PC-9 (cell line): Measurements from ENCODE around the gene MYO18A. TPM values are rescaled to one million over a fixed set of nuclear protein-coding genes. Genes with fewer than 3 reads are reported as not detected.

ENCODE experiments used
- BruUV-seq: library from RNA; stranded (reverse); fragments of 400-500 nt; replicated peaks from 2 replicates; lab custom pipeline; 2021; lab: Mats Ljungman, UMichigan
- CTCF ChIA-PET: fragments of 300-600 bp; sonication (Branson Sonifier 250); formaldehyde crosslinking; loops from one replicate; lab custom pipeline; 2022; ENCODE audit warnings: antibody characterized with exemption; lab: Charles Lee
- POLR2A ChIA-PET: fragments of 300-600 bp; sonication (Branson Sonifier 250); formaldehyde crosslinking; loops from one replicate; lab custom pipeline; 2022; ENCODE audit warnings: antibody characterized with exemption; ENCODE audit not compliant: unreplicated experiment; lab: Charles Lee
- DNase-seq, 2 experiments: peaks; one replicate each; pipeline versions ENCODE4 v3.0.0 to v3.0.0-alpha.2; 2015 to 2022; ENCODE audit warnings: mixed read lengths in 1 of 2
- H2AFZ ChIP-seq: fragments of 200-600 bp; sonication (generic); 2 replicates; pipeline ENCODE4 v1.8.1; 2017; ENCODE audit warnings: antibody characterized with exemption
- H3F3A ChIP-seq: fragments of 200-600 bp; sonication (generic); 2 replicates; pipeline ENCODE4 v1.8.1; 2017; ENCODE audit warnings: antibody characterized with exemption, mild to moderate bottlenecking, low read depth; ENCODE audit not compliant: insufficient read depth
- H3K27ac ChIP-seq: fragments of 200-600 bp; sonication (generic); 2 replicates; pipeline ENCODE4 v1.6.1; 2016; ENCODE audit warnings: mixed run types
- H3K27me3 ChIP-seq: fragments of 200-600 bp; sonication (generic); 2 replicates; pipeline ENCODE4 v1.6.1; 2016; ENCODE audit warnings: low read depth, mixed run types; ENCODE audit not compliant: insufficient read depth
- H3K36me3 ChIP-seq: fragments of 200-600 bp; sonication (generic); 2 replicates; pipeline ENCODE4 v1.6.1; 2016; ENCODE audit warnings: low read depth, mixed run types
- H3K4me1 ChIP-seq: fragments of 200-600 bp; sonication (generic); replicated peaks from 2 replicates; pipeline ENCODE4 v1.6.1; 2016; ENCODE audit warnings: mixed run types; ENCODE audit not compliant: insufficient read depth
- H3K4me2 ChIP-seq: fragments of 200-600 bp; sonication (generic); 2 replicates; pipeline ENCODE4 v1.6.1; 2017; ENCODE audit warnings: mixed run types
- H3K4me3 ChIP-seq: fragments of 200-600 bp; sonication (generic); 2 replicates; pipeline ENCODE4 v1.6.1; 2016; ENCODE audit warnings: mixed run types
- H3K79me2 ChIP-seq: fragments of 200-600 bp; sonication (generic); 2 replicates; pipeline ENCODE4 v1.6.1; 2017; ENCODE audit warnings: low read depth, mixed run types
- H3K9me2 ChIP-seq: fragments of 200-600 bp; sonication (generic); 2 replicates; pipeline ENCODE4 v1.8.1; 2017; ENCODE audit warnings: mild to moderate bottlenecking; ENCODE audit not compliant: insufficient read depth
- H3K9me3 ChIP-seq: fragments of 200-600 bp; sonication (generic); 2 replicates; pipeline ENCODE4 v1.8.1; 2016; ENCODE audit warnings: low read depth; ENCODE audit not compliant: insufficient read depth
- H4K20me1 ChIP-seq: fragments of 200-600 bp; sonication (generic); 2 replicates; pipeline ENCODE4 v1.8.1; 2017; ENCODE audit not compliant: insufficient read depth
- CTCF ChIP-seq: fragments of 200-600 bp; sonication (generic); conservative IDR thresholded peaks from 2 replicates; pipeline ENCODE4 v1.6.1; 2017; ENCODE audit warnings: mixed run types, antibody characterized with exemption, mild to moderate bottlenecking, moderate library complexity
- EZH2 ChIP-seq: fragments of 200-600 bp; sonication (generic); IDR thresholded peaks from 2 replicates; pipeline ENCODE4 v1.8.0; 2017; ENCODE audit warnings: antibody characterized with exemption, low read depth
- intact Hi-C: fragments of 100-400 bp; cut with micrococcal nuclease; formaldehyde crosslinking; loops from one replicate; pipeline ENCODE4 v1.10.0; 2022; ENCODE audit not compliant: unreplicated experiment
- total RNA-seq: library from RNA; stranded (reverse); gene quantifications from 2 replicates; pipeline ENCODE4 v1.2.3, GENCODE V29; 2021

MYO18A gene
- total RNA-seq, 1 experiment from 2014 or later: 150 TPM

- Histone ChIP-seq H3K27ac (no peak overlapping the region), H3K9me3 (no peaks in the 10 kb centered on the region), H3K4me2 (no peak overlapping the region), H3K36me3 (peaks cover 24% of the 10 kb centered on the region), H3K4me1 (peaks cover 19% of the 10 kb centered on the region), H3K27me3 (no peaks in the 10 kb centered on the region), H3K4me3 (no peak overlapping the region), H3K9me2 (no peaks in the 10 kb centered on the region), H3K79me2 (peaks cover 93% of the 10 kb centered on the region), H2AFZ (no peak overlapping the region), H4K20me1 (peaks cover 10% of the 10 kb centered on the region; the same call in 1 of the 2 replicates), H3F3A (peaks cover 10% of the 10 kb centered on the region; the same call in 1 of the 2 replicates)
- no TSS peak for BruUV-seq
- DNase-seq: no peak
- ChIA-PET POLR2A (no interaction called here), CTCF (no interaction called here)
- intact Hi-C loops: no loop called here
- TF ChIP-seq CTCF: no peak
- TF ChIP-seq EZH2: no peak
Measured at GRCh38 chr17:29165800-29166506, 14.2 kb downstream of the MYO18A start.

- Histone ChIP-seq H3K27me3 (no peaks in the 10 kb centered on the region), H3K4me2 (no peak overlapping the region), H2AFZ (no peak overlapping the region), H4K20me1 (peaks cover 7% of the 10 kb centered on the region; the same call in 1 of the 2 replicates), H3K9me3 (no peaks in the 10 kb centered on the region), H3K79me2 (peaks cover 93% of the 10 kb centered on the region), H3F3A (peaks cover 15% of the 10 kb centered on the region; the same call in 1 of the 2 replicates), H3K4me3 (no peak overlapping the region), H3K27ac (no peak overlapping the region), H3K4me1 (peaks cover 26% of the 10 kb centered on the region), H3K9me2 (no peaks in the 10 kb centered on the region), H3K36me3 (peaks cover 24% of the 10 kb centered on the region)
- no peak for TF ChIP-seq CTCF
- TF ChIP-seq EZH2: no peak
- no TSS peak for BruUV-seq
- intact Hi-C loops: no loop called here
- DNase-seq: no peak
- ChIA-PET CTCF (interaction anchor here (1.9 kb wide), 1 partner anchor 15 kb away, joined by 4 read pairs; no protein-coding TSS in a partner anchor), POLR2A (no interaction called here)
Measured at GRCh38 chr17:29165261-29165660, 14.9 kb downstream of the MYO18A start.

- POLR2A ChIA-PET: no interaction called here
- Histone ChIP-seq H3K27ac (no peak overlapping the region), H4K20me1 (peaks cover 7% of the 10 kb centered on the region; the same call in 1 of the 2 replicates), H3K4me2 (no peak overlapping the region), H2AFZ (no peak overlapping the region), H3F3A (peaks cover 22% of the 10 kb centered on the region; the same call in 1 of the 2 replicates), H3K79me2 (peaks cover 94% of the 10 kb centered on the region), H3K27me3 (no peaks in the 10 kb centered on the region), H3K9me2 (no peaks in the 10 kb centered on the region), H3K4me3 (no peak overlapping the region), H3K9me3 (no peaks in the 10 kb centered on the region), H3K36me3 (peaks cover 24% of the 10 kb centered on the region), H3K4me1 (peaks cover 35% of the 10 kb centered on the region)
- intact Hi-C loops: no loop called here
- no peak for DNase-seq
- TF ChIP-seq EZH2: no peak
- TF ChIP-seq CTCF: no peak
- BruUV-seq: no TSS peak
- CTCF ChIA-PET: interaction anchor here (1.4 to 1.9 kb wide), 2 partner anchors 13 kb away, joined by 3 to 4 read pairs; no protein-coding TSS in a partner anchor
Measured at GRCh38 chr17:29163563-29163962, 16.6 kb downstream of the MYO18A start.
